Sigmoid colon (tissue), 3 donors: ENCODE results near the gene BLCAP.

Experiments used
- CTCF ChIP-seq, 4 experiments: fragments of 450-650 bp in 3 of 4; fragments of 200-600 bp in 1 of 4; IDR thresholded peaks; one replicate each; pipeline ENCODE4 v1.5.1; 2016 to 2019; ENCODE audit warnings: antibody characterized with exemption in 4 of 4, mild to moderate bottlenecking in 3 of 4, moderate library complexity in 2 of 4
- POLR2A ChIP-seq, 2 donors: fragments of 450-650 bp; IDR thresholded peaks; one replicate each; pipeline ENCODE4 v1.6.1; 2016; ENCODE audit warnings: antibody characterized with exemption in 2 of 2, mild to moderate bottlenecking in 2 of 2, moderate library complexity in 2 of 2

GRCh38 chr20:37542281-37542680, 14.6 kb upstream of the BLCAP start:
- no peak for TF ChIP-seq CTCF (IDR thresholded peaks at IDR 0.05)
- TF ChIP-seq POLR2A (IDR thresholded peaks at IDR 0.05) = no peak
